ENCODE measurements around the gene KIF25.
"Not testable (repeated sequence)": the region's sequence is repeated elsewhere in the genome, so short reads cannot be mapped to it uniquely, and the experiment has no call there.

The KIF25 gene

GRCh38 chr6:168072730-168073129 is 75.3 kb downstream of the KIF25 start:
- DNase-seq: no peak

- DNase-seq: no peak
Measured at GRCh38 chr6:168073937-168074730, 76.7 kb downstream of the KIF25 start.

GRCh38 chr6:168075216-168075615 is 77.7 kb downstream of the KIF25 start:
- DNase-seq: no peak

DNA sequence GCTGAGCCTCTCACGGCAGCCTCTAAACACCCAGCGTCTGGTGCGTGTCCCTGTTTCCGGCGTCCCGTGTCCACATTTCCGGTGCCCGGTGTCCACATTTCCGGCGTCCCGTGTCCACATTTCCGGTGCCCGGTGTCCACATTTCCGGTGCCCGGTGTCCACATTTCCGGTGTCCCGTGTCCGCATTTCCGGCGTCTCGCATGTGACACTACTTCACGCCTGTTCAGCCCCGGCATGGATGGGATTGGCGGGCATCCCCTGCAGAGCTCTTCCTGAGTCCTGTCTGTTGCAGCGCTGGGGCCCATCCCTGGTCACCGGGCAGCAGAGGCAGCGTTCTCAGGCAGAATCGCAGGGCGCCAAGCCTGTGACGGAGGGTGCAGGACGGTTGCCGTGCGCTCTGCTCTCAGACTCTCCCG is 78.3 kb downstream of the KIF25 start:
- DNase-seq: no peak

DNA sequence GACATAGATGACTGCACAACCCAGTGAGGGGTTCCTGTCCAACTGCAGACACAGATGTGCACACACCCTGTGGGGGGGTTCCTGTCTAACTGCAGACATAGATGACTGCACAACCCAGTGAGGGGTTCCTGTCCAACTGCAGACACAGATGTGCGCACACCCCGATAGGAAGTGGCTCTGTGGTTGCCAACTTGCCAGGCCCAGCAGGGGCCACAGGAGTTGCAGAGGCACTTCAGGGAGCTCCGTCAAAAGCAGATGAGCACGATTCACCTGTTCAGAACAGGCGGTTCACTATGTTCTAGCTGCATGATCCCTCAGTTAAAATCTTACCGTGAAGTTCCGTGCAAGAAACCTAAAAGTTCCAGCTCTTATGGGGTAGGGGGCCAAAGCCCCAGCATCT is 79.9 kb downstream of the KIF25 start:
- not testable (repeated sequence) for DNase-seq

DNA sequence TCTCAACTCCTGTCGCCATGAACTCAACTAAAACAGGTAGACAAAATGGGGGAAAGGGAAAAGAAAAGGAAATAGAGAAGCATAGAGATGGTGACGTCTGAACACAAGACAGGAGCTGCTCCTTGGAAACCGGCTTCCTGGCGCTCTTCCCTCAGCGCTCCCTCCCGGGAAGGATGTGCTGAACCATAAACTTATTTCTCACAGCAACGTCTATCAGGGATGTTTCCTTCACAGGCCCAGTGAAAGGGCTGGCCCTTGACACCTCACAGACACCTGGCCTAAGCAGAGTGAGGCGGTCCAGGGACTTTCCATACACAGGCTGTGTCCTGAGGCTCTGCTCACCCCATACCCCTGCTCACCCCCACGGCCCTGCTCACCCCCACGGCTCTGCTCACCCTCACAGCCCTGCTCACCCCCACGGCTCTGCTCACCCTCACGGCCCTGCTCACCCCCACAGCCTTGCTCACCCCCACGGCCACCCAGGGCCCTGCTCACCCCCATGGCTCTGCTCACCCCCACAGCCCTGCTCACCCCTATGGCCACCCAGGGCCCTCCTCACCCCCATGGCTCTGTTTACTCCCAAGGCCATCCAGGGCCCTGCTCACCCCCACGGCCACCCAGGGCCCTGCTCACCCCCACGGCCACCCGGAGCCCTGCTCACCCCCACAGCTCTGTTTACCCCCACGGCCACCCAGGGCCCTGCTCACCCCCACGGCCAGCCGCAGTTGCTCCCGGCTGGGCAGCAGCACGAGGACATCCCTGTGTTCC is 80.9 kb downstream of the KIF25 start:
- DNase-seq: no peak

GRCh38 chr6:168078943-168079405 is 81.5 kb downstream of the KIF25 start, which contains the start of gene FRMD1:
TSS of gene FRMD1 (minus strand) at chr6:168079212. CDS start at chr6:168079094, 118 bp downstream.
- no peak for DNase-seq

DNA sequence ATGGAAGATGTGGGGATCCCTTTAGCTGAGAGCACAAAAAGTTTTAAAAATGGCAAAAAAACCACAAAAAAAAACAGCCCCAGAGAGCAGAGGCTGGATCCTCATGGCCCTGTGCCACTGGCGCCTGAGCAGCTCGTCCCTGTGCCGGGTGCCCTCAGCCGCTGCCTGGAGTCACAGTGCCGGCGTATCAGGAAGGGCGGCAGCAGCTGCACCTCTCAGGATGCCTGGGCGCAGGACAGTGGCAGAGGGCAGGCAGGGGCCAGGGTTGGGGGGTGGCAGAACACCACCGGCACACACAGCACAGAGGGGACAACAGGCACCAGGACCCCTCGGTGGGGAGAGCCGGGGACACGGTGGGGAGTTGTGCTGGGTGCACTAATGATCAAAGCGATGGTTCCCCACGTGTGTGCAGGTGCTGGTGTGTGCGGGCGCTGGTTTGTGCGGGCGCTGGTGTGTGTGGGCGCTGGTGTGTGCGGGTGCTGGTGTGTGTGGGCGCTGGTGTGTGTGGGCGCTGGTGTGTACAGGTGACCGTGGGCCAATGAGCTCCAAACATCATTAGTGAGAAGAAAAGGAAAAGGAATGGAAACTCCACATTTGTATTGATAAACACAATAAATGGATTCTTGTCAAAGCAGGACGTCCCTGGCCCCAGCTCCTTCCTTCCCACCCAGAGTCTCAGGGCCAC is 83.1 kb downstream of the KIF25 start:
- no peak for DNase-seq

DNA sequence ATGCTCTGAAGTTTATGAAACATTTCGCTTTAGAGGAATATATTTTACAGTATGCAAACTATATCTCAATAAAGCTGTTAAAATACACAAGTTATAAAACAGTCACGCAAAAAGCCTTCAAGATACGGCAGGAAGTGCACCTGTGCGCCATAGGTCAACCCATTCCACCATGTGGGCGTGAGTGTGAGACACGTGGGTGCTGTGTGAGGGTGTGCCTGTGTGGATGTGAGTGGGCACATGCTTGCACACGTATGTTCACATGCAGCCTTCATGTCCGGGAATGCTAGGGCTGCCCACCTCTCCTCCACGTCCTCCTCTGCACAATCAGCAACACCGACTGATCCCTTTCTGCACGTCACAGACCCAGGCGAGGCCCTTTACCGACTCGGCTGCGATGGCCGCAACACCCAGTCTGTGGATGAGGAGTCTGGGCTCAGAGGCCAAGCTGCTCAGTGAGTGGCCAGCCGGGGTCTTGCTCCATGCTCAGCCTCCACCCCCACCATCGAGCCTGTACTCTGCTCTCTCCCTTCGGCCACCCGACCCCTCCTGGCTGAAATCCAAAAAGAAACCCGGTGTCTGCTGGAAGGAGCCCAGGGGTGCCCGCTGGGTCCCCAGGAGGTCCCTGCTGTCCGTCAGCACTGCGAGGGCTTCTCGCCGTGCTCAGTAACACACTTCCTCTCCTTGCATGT is 84.5 kb downstream of the KIF25 start:
- no peak for DNase-seq

- DNase-seq: no peak
Measured at GRCh38 chr6:168082860-168083513, 85.5 kb downstream of the KIF25 start.

DNA sequence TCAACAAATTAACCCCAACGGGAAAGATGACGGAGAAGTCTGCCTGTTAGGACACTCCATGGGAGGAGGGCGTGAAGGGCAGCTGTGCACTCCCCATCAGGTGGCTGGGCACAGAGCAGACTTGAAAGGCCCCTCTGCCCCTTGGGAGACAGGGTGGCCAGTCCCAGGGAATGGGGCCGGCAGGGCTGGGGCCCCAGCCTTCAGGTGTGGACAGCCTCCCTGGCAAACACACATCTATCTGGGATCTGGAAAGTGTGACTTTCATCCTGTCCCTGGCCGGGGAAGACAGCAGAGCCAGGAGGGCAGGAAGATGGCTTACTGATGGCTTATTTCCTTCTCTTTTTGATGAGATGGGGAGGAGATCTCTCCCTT is 86.0 kb downstream of the KIF25 start:
- DNase-seq: no peak

GRCh38 chr6:168084465-168085160 is 87.1 kb downstream of the KIF25 start:
- DNase-seq: no peak

DNA sequence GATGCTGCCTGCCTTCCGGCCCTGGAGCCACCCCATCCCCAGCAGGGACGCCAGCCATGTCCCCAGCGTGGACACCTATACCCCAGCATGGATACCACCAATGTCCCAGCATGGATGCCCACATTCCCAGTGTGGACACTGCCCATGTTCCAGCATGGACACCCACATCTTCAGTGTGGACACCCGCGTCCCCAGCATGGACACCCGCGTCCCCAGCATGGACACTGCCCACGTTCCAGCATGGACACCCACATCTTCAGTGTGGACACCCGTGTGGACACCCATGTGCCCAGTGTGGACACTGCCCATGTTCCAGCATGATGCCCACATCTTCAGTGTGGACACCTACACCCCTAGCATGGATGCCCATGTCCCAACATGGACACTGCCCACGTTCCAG is 88.6 kb downstream of the KIF25 start:
- DNase-seq: no peak

DNA sequence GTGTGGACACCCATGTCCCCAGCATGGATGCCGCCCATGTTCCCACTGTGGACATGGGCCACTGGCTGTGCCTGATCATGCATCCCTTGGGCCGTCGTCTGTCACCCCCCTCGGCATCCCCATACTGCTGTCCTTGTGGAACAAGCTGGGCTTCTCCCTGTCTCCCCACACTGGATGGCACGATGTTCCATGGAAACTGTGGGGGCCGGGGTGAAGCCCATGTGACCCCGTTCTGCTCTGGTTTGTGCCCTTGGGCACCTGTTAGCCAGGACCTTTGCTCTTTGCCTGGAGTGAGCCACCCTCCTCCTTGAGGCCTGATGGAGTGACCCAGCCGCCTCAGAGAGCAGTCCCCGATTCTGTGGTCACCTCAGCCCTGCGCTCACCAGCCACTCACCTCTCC is 89.1 kb downstream of the KIF25 start:
- DNase-seq: no peak

- no peak for DNase-seq
Measured at GRCh38 chr6:168087436-168088160, 90.1 kb downstream of the KIF25 start.

DNA sequence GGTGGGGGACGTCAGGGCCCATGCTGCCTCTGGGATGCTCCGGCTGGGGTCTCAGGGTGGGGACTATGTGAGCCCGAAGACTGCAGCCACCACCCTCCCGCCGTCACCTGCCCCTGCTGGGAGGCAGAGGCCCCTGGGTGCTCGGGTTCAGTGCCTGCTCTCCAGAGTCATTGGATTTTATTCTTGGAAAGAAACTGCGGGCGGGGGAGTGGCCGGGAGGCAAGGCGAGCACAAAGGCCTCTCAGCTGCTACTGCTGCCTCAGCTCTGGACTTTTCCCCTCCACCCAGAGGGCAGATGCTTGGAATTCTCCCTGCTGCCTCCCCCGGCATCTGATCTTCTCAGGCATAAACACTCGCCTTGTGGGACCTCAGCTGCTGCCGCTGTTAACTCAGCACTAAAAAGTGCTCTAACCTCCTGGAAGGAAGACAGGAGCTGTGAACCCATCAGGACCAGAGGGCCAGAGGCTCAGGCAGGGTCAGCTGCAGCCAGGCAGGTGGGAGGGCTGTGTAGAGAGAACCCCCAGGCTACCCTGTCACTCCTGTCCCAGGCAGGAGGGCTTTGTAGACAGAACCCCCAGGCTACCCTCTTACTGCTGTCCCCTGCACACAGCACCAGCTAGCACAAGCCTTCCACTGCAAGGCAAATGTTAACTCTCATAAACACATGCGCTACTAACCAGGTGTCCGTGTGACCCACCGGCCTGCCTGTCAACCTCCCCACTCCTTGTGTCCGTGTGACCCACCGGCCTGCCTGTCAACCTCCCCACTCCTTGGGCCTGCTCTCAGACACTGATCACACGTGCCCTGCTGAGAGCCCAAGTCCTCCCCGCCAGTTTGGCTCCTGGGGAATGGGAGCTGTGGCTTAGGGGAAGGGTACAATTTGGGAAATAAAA is 90.9 kb downstream of the KIF25 start:
- no peak for DNase-seq

DNA sequence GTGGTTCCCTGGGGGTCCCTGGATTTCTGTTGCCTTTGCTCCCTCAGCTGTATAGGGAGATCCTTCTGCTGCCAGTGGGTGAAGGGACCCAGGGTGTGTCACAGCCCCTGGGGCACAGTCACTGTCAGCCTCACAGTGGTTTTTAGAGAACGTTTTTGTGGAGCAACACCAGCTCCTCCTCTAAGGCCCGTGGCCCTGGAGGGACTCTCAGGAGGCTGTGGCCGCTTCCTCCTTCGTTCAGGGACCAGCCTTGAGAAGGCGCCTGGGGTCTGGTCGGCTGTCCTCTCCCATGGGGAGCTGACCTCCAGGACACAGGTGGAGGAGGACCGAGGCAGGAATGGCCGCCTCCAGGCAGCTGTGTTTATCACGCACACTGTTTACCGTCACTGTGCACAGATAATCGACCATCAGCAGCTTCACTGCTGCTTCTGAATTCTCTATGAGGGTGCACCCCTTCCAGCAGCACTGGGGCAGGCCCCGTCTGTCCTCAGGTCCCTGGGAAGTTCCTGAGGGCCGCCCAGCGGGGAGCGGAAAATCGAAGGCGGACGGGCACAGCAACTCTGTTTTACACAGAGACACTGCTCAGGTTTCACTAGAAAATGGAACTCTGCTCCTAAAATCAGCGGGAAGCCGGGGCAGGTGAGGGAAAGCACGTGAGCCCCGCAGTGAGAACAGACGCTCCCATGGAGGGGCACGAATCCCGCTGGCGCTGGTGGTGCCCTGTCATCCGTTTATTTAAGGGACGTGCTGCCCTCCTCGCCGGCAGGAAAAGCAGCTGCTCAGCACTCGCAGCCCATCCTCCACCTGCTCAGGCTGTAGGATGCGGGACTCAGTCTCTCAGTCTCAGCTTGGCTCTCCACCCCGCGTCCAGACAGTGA is 92.0 kb downstream of the KIF25 start:
- no peak for DNase-seq

DNA sequence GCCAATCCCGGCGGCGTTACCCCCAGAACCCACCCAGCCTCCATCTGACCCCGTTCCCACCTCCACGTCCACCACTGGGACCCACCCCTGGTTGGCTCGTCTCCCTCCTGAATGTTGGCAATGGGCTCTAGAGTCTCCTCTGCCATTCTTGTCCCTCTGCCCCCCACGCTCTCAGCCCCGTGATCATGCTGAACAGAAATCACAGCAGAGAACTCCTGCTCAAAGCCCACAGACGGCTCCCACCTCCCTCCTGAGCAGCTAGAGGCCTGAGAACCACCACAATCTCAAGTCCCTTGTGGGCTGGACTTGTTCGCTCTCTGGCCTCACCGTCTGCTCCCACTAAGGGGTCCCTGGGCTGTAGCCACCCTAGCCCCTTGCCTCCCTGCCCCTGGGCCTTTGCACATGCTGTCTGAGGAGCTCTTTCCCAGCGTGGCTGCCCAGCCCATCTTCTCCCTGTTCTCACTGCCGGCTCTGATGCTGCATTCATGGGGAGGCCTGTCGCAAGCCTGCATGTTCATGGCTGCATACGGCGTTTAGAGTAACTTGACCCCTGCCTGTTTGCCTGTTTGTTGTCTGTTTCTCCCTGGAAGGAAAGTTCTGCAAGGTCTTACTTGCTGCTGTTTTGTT is 92.7 kb downstream of the KIF25 start:
- DNase-seq: no peak
